Stimulated activated CD8-positive, alpha-beta memory T cell treated with anti-CD3 and anti-CD28 coated beads, Interleukin-7, amount 100 ng/mL, for 4 hours (primary cell): ENCODE results near the gene SIM2.

Experiments used
- DNase-seq, 2 donors: peaks; one replicate each; pipeline ENCODE4 v3.0.0-alpha.2; 2020; ENCODE audit warnings: low read depth in 2 of 2

Gene SIM2

GRCh38 chr21:36763305-36763704, 64.4 kb downstream of the SIM2 start:
- no peak for DNase-seq

DNA sequence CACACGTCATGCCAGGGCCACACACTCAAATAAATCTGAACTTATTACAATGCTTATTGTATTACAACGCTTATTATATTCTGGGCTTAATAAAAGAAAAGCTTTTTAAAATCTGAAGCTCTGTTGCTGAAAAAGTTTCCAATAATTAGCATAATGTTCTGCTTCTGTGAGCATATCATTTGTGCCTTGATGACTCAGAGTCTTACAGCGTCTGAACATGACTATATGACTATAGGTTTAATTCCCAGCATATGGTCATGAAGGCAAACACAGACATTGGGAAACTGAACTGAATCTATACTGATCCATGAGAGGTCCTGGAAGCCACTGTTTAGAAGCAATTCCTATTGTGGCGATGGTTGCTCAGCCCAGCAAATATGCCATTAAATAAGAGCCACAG, 66.3 kb downstream of the SIM2 start:
- DNase-seq = no peak

DNA sequence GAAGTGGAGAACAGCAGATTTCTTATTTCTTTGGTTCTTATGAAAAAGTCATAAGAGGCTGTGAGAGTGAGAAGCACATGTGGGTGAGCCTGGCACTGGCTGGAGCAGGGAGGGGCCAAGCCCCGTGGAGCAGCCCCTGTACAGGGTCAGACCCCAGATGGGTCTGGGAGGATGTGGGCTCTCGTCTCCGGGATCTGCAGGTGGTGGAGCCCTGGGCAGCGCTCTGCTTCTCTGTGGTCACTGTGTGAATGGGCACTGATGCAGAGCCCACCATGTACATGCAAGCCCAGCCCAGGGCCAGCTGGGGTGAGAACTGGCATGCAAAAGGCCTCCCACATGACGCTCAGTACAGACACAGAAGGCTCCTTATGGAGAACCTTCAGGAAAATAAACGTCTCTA, 67.6 kb downstream of the SIM2 start:
- DNase-seq = no peak

DNA sequence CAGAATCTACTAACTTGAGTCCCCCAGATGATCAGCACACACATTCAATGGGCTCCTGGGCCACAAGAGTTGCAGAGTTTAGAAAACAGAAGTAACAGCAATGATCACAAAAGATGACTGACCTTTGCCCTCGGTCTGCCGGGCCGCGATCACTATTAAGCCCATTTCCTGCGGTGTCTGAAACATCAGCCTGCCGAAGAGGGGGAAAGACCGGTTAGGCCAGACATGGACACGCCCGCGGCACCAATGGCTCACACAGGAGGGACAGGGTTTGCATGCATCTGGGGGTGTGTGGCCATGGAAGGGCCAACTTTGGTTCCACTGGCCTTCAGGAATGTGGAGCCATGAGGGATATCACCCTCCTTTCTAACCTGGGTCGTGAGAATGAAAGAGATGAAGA, 68.2 kb downstream of the SIM2 start:
- DNase-seq = no peak

- no peak for DNase-seq
Measured at GRCh38 chr21:36768496-36768895, 69.6 kb downstream of the SIM2 start.

DNA sequence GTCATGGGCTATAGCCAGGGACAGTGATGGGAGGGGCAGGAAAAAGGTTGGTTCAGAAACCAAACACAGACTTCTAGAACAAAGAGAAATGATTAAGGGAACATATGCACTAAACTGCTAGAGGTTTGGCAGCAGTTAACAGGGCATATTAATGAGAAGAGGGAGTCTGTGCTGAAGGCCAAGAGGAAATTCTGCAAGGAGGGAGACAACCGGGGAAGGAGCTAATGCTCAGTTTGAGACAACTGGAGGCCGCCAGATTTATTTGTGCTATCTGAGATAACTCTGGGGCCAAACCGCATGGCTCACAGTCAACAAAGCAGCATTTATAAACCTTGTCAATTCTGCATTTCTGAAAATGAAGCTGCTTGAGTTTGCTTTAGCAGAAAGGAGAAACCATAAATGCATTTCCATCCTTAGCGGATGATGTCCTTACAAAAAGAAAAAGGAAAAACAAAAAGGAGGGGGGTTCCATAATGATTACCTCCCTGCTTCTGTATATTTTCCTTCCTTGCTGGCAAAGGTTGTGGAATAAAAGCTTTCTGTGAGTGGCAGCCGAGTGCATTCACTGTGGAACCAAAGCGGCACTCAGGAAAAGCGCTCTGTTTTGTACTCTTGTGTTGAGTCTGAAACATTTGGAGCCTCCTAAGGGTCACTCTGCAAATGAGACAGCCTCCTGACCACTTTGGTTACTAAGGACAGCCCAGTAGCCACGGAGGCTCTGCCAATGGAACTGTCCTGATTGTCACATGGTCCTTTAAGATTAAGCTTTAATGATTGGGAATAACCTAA, 70.3 kb downstream of the SIM2 start:
- no peak for DNase-seq

DNA sequence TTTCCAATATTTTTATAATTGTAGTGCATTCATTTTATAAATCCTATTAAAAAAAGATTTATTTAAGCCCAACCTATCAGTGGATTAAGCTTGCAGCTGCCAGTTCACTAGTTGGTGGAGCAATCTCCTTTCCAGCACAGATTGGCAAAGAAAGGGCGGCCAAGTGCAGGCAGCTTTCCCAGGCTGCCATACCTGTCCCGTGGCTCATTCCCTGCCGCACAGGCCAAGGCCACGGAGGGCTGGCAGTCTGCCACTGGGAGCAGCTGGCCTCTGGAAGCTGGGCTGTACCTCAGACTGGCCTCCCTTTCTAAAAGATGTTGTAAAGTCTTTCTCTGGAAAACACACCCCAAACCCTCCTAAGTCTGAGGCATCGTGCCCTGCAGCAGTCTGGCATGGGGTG, 74.2 kb downstream of the SIM2 start:
- no peak for DNase-seq

GRCh38 chr21:36773995-36774394, 75.1 kb downstream of the SIM2 start:
- DNase-seq = no peak

DNA sequence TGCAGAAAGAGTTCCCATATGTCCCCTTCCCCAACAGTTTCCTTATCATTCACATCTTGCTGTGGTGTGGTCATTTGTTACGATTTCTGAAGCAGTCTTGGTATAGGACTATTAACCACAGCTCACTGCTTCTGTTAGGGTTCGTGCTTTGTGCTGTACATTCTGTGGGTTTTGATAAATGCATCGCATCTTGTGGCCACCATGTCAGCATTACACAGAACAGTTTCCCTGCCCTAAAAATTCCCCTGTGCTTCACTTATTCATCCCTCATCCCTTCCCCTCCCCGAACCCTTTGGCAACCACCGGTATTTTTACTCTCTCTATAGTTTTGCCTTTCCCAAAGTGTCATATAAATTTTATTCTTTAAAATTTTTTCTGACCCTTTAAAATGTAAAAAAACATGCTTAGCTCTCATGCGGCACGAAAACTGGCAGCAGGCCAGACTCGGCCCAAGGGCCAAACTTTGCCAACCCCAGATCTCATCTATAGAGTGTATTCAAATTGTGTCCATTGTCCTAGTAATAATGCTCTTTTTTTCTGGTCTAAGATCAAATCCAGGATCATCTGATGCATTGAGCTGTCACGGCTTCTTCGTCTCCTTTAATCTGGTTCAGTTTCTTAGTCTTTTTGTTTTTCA, 78.2 kb downstream of the SIM2 start:
- no peak for DNase-seq

DNA sequence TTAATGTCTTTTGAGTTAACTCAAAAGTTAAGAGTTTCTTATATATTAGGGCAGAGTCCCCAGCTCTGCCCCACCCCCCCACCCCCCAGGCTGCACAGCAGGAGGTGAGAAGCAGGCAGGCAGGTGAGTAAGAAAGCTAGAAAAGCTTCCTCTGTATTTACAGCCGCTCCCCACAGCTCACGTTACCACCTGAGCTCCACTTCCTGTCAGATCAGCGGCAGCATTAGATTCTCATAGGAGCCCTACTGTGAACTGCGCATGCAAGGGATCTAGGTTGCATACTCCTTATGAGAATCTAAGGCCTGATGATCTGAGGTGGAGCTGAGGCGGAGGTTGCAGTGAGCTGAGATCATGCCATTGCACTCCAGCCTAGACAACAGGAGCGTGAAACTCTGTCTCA, 81.9 kb downstream of the SIM2 start:
- DNase-seq = no peak

DNA sequence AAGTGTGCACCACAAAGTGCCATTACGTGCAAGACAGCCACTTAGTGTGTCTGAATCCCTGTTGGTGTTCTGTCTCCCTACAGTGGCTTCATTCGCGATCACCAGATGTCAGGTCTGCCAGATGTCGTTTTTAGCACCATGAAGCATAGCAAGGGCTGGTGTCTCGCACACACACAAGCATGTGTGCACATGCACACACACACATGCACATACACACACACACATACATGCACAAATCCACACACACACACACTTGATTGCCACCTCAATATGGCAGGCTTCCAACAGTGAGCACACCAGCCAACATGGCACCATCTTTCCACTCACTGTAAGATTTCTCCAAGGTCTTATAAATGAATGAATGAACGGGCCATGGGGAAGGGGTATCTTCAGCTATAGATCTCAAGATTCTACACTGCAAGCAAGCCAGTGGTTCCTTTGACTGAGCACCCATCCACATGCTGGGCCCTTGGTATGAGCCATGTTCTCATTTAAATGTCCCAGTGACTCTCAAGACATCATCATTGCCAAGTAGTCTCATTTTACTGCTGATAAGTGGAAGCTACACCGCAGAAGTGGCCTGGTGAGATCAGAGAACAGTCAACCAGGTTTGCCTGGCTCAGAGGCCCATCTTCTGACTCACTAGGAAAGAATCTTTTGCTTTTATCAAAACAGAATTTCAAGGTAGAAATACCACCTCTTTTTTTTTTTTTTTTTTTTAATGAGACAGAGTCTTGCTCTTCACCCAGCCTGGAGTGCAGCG, 84.9 kb downstream of the SIM2 start:
- DNase-seq = no peak

DNA sequence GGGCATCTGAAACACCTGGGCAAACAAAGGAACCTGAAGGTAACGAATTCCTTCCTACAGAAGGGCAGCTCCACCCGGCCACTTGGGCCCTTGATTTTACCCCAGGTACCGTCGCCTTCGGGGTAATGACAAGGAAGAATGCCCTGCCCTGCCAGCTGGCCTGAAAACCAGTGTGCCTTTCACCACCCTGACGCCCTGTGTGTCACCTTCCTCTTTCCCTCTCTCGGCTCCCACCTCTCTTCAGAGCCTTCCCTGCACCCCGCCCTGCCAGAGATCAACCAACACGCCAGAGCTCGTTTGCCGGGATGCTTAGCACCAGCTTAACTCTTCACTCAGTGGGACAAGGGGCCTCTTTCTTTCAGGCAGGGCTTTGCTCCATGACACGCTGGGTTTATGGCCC, 86.0 kb downstream of the SIM2 start:
- DNase-seq = no peak

DNA sequence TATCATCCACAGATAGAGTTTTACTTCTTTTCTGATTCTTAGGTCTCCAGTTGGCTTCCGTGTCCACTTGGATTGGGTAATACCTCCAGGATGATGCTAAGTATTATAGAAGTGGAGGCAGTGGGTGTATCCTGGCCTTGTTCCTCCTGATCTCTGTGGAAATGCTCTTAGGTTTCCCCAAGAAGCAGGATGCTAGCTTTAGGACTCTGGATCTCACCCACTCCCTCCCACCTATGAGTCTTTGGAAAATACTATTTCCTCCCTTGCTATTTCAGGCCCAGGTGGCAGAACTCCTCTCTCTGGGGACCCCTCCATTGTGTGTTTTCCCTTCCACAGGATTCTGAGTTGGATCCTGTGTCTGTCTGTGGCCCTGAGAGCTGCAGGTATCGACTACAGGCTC, 86.7 kb downstream of the SIM2 start:
- DNase-seq = no peak

DNA sequence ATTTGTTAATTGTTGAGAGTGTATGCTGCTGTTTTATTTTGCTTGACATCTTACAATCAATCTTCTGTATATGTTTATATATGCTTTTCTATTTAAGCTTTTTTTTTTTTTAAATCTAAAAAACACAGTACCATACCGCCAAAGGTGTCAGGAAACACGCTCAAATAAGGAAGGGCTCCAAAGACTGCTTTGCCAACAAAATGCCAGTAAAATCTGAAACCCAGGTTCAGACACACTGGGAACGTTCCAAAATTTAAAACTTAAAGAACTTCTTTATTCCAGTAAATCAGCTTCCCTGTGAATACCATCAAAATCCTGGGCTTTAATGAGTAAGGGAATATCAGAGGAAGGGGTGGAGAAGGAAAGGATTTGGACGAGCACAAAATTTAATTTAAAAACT, 87.3 kb downstream of the SIM2 start:
- no peak for DNase-seq

DNA sequence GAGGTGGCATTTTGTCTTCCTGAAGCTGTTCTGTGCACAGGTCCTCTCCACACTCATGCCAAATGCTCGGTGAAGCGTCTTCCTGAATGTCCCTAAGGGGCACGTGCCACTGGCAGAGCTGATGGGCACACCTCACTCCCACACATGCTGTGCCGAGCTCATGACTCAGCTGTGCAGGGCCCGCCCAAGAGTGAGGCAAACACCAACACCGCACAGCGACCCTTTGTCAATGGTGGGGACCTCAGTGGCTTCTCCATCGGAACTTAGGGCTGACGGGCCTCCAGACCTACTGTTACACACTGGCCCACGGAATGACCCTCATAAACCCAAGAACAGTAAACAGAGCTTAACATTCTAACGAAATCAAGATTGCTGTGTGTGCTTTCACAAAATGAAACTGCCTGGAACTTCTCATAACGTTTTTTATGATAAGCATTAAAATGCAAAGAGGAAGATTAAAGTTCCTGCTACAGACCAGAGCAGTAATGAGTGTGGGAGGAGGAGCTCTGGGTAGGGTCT, 89.3 kb downstream of the SIM2 start:
- DNase-seq = no peak

- DNase-seq = no peak
Measured at GRCh38 chr21:36790616-36791015, 91.7 kb downstream of the SIM2 start.

GRCh38 chr21:36791180-36791579, 92.3 kb downstream of the SIM2 start:
- DNase-seq = no peak

- no peak for DNase-seq
Measured at GRCh38 chr21:36791695-36792470, 93.0 kb downstream of the SIM2 start.

- DNase-seq = no peak
Measured at GRCh38 chr21:36792505-36792967, 93.6 kb downstream of the SIM2 start.

- DNase-seq = no peak
Measured at GRCh38 chr21:36796070-36796469, 97.2 kb downstream of the SIM2 start.

DNA sequence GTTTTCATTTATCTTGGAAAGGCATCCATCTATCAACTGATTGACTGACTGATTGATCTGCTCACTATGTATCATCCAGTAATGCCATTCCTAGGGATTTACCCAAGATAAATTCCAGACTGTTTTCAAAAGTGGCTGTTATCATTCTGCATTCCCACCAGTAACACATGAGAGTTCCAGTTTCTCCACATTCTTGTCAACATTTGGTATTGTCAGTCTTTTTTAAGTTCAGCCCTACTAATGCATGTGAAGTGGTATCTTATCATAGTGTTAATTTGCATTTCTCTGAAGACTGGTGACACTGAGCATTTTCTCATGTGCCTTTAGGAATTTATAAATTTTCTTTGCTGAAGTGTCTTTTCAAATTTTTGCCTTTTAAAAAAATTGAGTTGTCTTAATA, 99.6 kb downstream of the SIM2 start:
- no peak for DNase-seq
